Neutrophil (primary cell): Measurements from ENCODE around the gene BST1.
A peak's percentile ranks its signal among the peaks of the same experiment; 100 is the strongest.

Source experiments
- H3K27ac ChIP-seq: fragments of 200-600 bp; sonication (generic); 2 replicates; pipeline ENCODE4 v1.5.1; 2016; ENCODE audit warnings: mild to moderate bottlenecking, moderate library complexity
- H3K27me3 ChIP-seq: fragments of 200-600 bp; sonication (generic); 2 replicates; pipeline ENCODE4 v1.6.0; 2016; ENCODE audit warnings: mild to moderate bottlenecking
- H3K36me3 ChIP-seq: fragments of 200-600 bp; sonication (generic); 2 replicates; pipeline ENCODE4 v1.5.1; 2017
- H3K4me1 ChIP-seq, 2 experiments: fragments of 200-600 bp in 1 of 2; sonication (generic) in 1 of 2; 1 replicate in 1 of 2; 2 replicates in 1 of 2; pipeline versions ENCODE4 v1.5.1 to v1.6.1; 2013 to 2016; ENCODE audit warnings: low read depth in 1 of 2, low read length in 1 of 2, mild to moderate bottlenecking in 1 of 2, moderate library complexity in 1 of 2; ENCODE audit not compliant: control insufficient read depth in 1 of 2, insufficient read depth in 1 of 2
- H3K4me3 ChIP-seq, 2 experiments: fragments of 200-600 bp in 1 of 2; sonication (generic) in 1 of 2; 1 replicate in 1 of 2; 2 replicates in 1 of 2; pipeline ENCODE4 v1.5.1; 2013 to 2016; ENCODE audit warnings: low read depth in 1 of 2, low read length in 1 of 2, mild to moderate bottlenecking in 1 of 2, moderate library complexity in 1 of 2
- H3K9me3 ChIP-seq: fragments of 200-600 bp; sonication (generic); 2 replicates; pipeline ENCODE4 v1.5.1; 2016
- TF ChIP-seq, protein P1 (sequence below): fragments of 200-600 bp; sonication (generic); IDR thresholded peaks from 2 replicates; pipeline ENCODE4 v1.5.1; 2016; ENCODE audit warnings: antibody characterized with exemption

BST1 gene

DNA sequence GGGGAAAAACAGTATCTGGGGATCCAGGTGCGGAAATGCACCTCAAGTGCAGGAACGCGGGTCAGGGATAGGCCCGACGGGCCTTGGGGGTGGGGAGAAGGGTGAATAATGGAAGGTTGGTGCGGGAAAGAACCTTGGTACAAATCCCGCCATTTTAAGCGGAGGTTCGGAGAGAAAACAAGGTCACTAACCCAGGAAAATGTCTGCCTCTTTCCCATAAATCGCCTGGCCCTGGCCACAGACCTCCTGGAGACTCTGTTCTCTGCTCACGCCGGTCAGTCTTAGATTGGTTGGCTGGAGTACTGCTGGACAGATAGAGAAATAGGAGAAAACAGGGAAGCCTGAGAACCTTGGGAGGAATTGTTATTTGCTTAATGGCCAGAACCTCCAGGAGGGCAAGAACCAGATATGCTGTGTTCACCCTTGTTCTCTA is 46.8 kb upstream of the BST1 start:
- TF ChIP-seq, protein P1, sequence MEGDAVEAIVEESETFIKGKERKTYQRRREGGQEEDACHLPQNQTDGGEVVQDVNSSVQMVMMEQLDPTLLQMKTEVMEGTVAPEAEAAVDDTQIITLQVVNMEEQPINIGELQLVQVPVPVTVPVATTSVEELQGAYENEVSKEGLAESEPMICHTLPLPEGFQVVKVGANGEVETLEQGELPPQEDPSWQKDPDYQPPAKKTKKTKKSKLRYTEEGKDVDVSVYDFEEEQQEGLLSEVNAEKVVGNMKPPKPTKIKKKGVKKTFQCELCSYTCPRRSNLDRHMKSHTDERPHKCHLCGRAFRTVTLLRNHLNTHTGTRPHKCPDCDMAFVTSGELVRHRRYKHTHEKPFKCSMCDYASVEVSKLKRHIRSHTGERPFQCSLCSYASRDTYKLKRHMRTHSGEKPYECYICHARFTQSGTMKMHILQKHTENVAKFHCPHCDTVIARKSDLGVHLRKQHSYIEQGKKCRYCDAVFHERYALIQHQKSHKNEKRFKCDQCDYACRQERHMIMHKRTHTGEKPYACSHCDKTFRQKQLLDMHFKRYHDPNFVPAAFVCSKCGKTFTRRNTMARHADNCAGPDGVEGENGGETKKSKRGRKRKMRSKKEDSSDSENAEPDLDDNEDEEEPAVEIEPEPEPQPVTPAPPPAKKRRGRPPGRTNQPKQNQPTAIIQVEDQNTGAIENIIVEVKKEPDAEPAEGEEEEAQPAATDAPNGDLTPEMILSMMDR, result no peak
- H3K4me1 ChIP-seq, result peaks cover 59 to 87% of the 10 kb centered on the region in 2 experiments
- H3K27ac ChIP-seq, result peak overlapping the region; percentile 99
- H3K4me3 ChIP-seq, result peak overlapping the region; percentile 82 to 92
- no peaks in the 10 kb centered on the region for H3K27me3 ChIP-seq
- H3K36me3 ChIP-seq, result peaks cover 28% of the 10 kb centered on the region
- H3K9me3 ChIP-seq, result no peaks in the 10 kb centered on the region

DNA sequence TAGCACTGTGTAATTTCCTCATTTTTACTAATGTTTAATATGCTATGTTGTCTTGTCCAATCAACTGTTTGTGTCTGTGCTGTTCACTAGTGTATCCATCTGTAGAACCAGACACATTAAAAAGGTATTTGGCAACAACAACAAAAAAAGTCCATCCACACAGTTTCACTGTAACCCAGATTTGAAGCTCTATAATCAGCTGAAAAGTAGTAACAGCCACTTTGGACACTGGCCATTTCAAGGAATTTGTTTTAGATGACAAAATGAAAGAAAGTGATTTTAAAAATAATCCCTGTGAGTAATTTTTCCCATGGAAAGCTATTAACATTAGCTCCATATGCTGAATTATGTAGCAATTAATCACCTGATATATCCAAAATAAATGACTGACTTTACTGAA is 45.5 kb upstream of the BST1 start:
- Histone ChIP-seq H3K36me3 (peaks cover 24% of the 10 kb centered on the region), H3K4me1 (peaks cover 59 to 87% of the 10 kb centered on the region in 2 experiments), H3K27ac (peak overlapping the region; percentile 99), H3K9me3 (no peaks in the 10 kb centered on the region), H3K4me3 (peak overlapping the region; percentile 82 to 92), H3K27me3 (no peaks in the 10 kb centered on the region)
- TF ChIP-seq, protein P1, result no peak

DNA sequence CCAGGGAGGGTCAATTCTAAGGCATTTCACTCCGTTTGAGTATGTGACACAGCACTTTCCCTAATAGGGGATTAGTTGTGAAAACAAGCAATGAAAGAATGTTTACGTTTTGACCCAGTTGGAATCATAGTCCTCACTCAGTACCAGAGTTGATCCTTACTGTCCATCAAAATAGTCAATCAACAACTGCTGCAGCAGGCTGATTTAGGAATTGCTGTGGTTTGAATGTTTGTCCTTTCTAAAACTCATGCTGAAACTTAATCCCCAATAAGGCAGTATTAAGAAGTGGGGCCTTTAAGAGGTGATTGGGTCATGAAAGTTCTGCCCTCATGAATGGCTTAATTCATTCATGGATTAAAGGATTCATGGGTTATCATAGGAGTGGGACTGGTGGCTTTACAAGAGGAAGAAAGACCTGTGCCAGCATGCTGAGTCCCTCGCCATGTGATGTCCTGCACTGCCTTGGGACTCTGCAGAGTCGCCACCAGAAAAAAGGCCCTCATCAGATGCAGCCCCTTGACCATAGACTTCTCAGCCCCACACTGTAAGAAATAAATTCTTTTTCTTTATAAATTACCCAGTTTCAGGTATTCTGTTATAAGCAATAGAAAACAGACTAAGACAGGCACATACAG is 44.6 kb upstream of the BST1 start:
- peak overlapping the region; percentile 99 for H3K27ac ChIP-seq

DNA sequence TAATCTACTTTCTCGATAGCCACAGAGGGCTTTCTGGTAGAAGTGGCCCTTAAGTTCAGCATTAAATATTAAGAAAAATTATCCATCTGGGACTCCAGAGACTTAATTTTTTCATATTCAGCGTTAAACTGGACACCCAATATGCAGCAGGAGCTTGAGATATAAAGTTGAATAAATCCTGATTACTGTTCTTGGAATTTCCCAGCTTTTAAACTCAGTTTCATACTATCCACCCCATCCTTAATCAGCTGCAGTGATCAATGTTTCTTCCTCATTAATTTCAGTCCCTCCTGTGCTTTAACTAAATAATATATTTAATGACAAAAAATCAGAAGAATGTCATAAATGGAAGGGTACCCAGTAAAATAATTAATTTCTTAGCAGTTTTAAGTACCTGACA is 44.1 kb upstream of the BST1 start:
- Histone ChIP-seq H3K4me1 (peaks cover 64 to 87% of the 10 kb centered on the region in 2 experiments), H3K9me3 (no peaks in the 10 kb centered on the region), H3K36me3 (peaks cover 24% of the 10 kb centered on the region), H3K4me3 (peak overlapping the region; percentile 82 to 92), H3K27me3 (no peaks in the 10 kb centered on the region), H3K27ac (peak overlapping the region; percentile 99)
- TF ChIP-seq, protein P1, result no peak

More for the DNA sequence above, 44.6 kb upstream of the BST1 start:
- Histone ChIP-seq H3K36me3 (peaks cover 24% of the 10 kb centered on the region), H3K4me1 (peaks cover 60 to 87% of the 10 kb centered on the region in 2 experiments), H3K9me3 (no peaks in the 10 kb centered on the region), H3K4me3 (peak overlapping the region; percentile 82 to 92), H3K27me3 (no peaks in the 10 kb centered on the region)
- TF ChIP-seq, protein P1, result peak; percentile 10

DNA sequence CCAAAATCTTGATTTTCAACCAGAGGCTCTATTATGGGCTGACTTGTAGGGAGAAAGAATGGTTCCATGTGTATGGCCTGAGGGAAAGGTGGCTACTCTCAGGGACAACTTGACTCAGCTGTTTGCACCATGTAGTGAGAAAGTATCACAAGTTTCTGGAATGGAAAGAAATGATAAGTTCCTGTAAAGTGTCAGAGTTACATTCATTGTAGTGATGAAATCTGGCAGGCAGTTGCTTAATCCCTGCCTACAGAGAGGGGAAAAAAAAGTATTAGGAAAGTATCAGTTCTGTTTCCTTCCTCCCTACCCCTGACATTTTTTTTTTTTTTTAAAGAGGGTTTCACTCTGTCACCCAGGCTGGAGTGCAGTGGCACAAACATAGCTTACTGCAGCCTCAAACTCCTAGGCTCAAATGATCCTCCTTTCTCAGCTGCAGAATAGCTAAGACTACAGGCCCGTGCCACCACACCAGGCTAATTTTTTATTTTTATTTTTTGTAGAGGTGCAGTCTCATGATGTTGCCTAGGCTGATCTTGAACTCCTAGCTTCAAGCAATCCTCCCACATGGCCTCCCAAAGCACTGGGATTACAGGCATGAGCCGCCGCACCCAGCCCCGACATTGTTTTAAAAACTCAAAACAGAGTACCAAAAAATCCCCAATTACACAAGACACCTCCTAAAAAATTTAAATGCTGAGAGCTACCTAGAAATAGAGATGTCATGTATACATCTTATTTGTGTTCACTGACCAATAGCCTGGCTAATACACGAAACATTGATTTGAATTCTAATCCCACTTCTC is 42.9 kb upstream of the BST1 start:
- Histone ChIP-seq H3K4me1 (peaks cover 76 to 92% of the 10 kb centered on the region in 2 experiments), H3K9me3 (no peaks in the 10 kb centered on the region), H3K36me3 (peaks cover 14% of the 10 kb centered on the region), H3K4me3 (peak overlapping the region; percentile 82 to 92), H3K27ac (peak overlapping the region; percentile 99), H3K27me3 (no peaks in the 10 kb centered on the region)
- TF ChIP-seq, protein P1, result no peak
